H9 (cell line): ENCODE results near the gene CEACAM18. TPM values are rescaled to one million over a fixed set of nuclear protein-coding genes. Genes with fewer than 3 reads are reported as not detected.

Experiments used
- DNase-seq: peaks from one replicate; pipeline ENCODE4 v3.0.0-alpha.2; 2017
- H2AFZ ChIP-seq: one replicate; pipeline ENCODE4 v1.6.1; 2013; ENCODE audit warnings: mild to moderate bottlenecking, low read length, control low read depth, moderate library complexity
- H2AK5ac ChIP-seq: 2 replicates; pipeline ENCODE4 v1.6.1; 2013; ENCODE audit warnings: low read length, control low read depth, mixed read lengths; ENCODE audit not compliant: insufficient read length
- H2BK120ac ChIP-seq: one replicate; pipeline ENCODE4 v1.6.1; 2013; ENCODE audit warnings: low read depth, mild to moderate bottlenecking, low read length, control low read depth, inconsistent platforms; ENCODE audit not compliant: poor library complexity, severe bottlenecking
- H2BK12ac ChIP-seq: 2 replicates; pipeline ENCODE4 v1.6.1; 2013; ENCODE audit warnings: low read length, control low read depth, mixed read lengths, low read depth; ENCODE audit not compliant: insufficient read length
- H2BK15ac ChIP-seq: 2 replicates; pipeline ENCODE4 v1.6.1; 2013; ENCODE audit warnings: low read depth, low read length, control low read depth
- H2BK20ac ChIP-seq: one replicate; pipeline ENCODE4 v1.6.1; 2013; ENCODE audit warnings: low read depth, mild to moderate bottlenecking, low read length, control low read depth, inconsistent platforms; ENCODE audit not compliant: poor library complexity, severe bottlenecking
- H2BK5ac ChIP-seq: 2 replicates; pipeline ENCODE4 v1.6.1; 2013; ENCODE audit warnings: low read length, control low read depth, mixed read lengths; ENCODE audit not compliant: insufficient read length
- H3K14ac ChIP-seq: 2 replicates; pipeline ENCODE4 v1.6.1; 2013; ENCODE audit warnings: low read length, control low read depth; ENCODE audit not compliant: insufficient read depth
- H3K18ac ChIP-seq: 2 replicates; pipeline ENCODE4 v1.6.1; 2013; ENCODE audit warnings: low read depth, mild to moderate bottlenecking, mixed read lengths, low read length, control low read depth; ENCODE audit not compliant: insufficient read length
- H3K23ac ChIP-seq: 2 replicates; pipeline ENCODE4 v1.6.1; 2013; ENCODE audit warnings: low read length, control low read depth, mixed read lengths, low read depth; ENCODE audit not compliant: insufficient read length
- H3K23me2 ChIP-seq: 2 replicates; pipeline ENCODE4 v1.6.1; 2013; ENCODE audit warnings: low read depth, mild to moderate bottlenecking, mixed read lengths, low read length, control low read depth; ENCODE audit not compliant: insufficient read length, poor library complexity, severe bottlenecking
- H3K27ac ChIP-seq: 2 replicates; pipeline ENCODE4 v1.5.1; 2013; ENCODE audit warnings: low read length, control low read depth, mixed read lengths, low read depth; ENCODE audit not compliant: insufficient read length
- H3K27me3 ChIP-seq: 2 replicates; pipeline ENCODE4 v1.6.1; 2013; ENCODE audit warnings: low read length, control low read depth, inconsistent platforms; ENCODE audit not compliant: insufficient read depth
- H3K4ac ChIP-seq: 2 replicates; pipeline ENCODE4 v1.6.1; 2013; ENCODE audit warnings: low read depth, mild to moderate bottlenecking, control low read depth, inconsistent platforms, low read length, moderate library complexity
- H3K4me1 ChIP-seq: 2 replicates; pipeline ENCODE4 v1.6.1; 2013; ENCODE audit warnings: low read length, control low read depth, inconsistent platforms; ENCODE audit not compliant: insufficient read depth
- H3K4me2 ChIP-seq: 2 replicates; pipeline ENCODE4 v1.6.1; 2013; ENCODE audit warnings: low read length, control low read depth, mixed read lengths; ENCODE audit not compliant: insufficient read length, insufficient read depth
- H3K56ac ChIP-seq: 2 replicates; pipeline ENCODE4 v1.6.1; 2013; ENCODE audit warnings: low read depth, mild to moderate bottlenecking, mixed read lengths, low read length, control low read depth; ENCODE audit not compliant: insufficient read length
- H3K79me1 ChIP-seq: 2 replicates; pipeline ENCODE4 v1.6.1; 2013; ENCODE audit warnings: low read depth, mild to moderate bottlenecking, moderate library complexity, low read length, control low read depth, inconsistent platforms; ENCODE audit not compliant: insufficient read depth, poor library complexity, severe bottlenecking
- H3K79me2 ChIP-seq: 2 replicates; pipeline ENCODE4 v1.6.1; 2013; ENCODE audit warnings: low read length, control low read depth, inconsistent platforms; ENCODE audit not compliant: insufficient read depth
- H3K9ac ChIP-seq: 2 replicates; pipeline ENCODE4 v1.6.1; 2013; ENCODE audit warnings: low read length, control low read depth, mixed read lengths; ENCODE audit not compliant: insufficient read length; ENCODE audit errors: extremely low read depth
- H3K9me3 ChIP-seq: one replicate; pipeline ENCODE4 v1.6.1; 2013; ENCODE audit warnings: low read depth, low read length, inconsistent platforms; ENCODE audit not compliant: control insufficient read depth
- H3T11ph ChIP-seq: one replicate; pipeline ENCODE4 v1.6.1; 2013; ENCODE audit warnings: mild to moderate bottlenecking, low read length, control low read depth, inconsistent platforms
- H4K20me1 ChIP-seq: one replicate; pipeline ENCODE4 v1.6.1; 2013; ENCODE audit not compliant: control insufficient read depth, insufficient read length, insufficient read depth
- H4K5ac ChIP-seq: 2 replicates; pipeline ENCODE4 v1.6.1; 2013; ENCODE audit warnings: low read depth, mild to moderate bottlenecking, mixed read lengths, low read length, control low read depth; ENCODE audit not compliant: insufficient read length
- H4K8ac ChIP-seq: replicated peaks from 2 replicates; pipeline ENCODE4 v1.6.1; 2013; ENCODE audit warnings: low read length, control low read depth, mixed read lengths, low read depth; ENCODE audit not compliant: insufficient read length
- H4K91ac ChIP-seq: 2 replicates; pipeline ENCODE4 v1.6.1; 2013; ENCODE audit warnings: low read depth, mild to moderate bottlenecking, moderate library complexity, mixed read lengths, low read length, control low read depth; ENCODE audit not compliant: insufficient read length
- H3K27ac Mint-ChIP-seq, 3 experiments: 2 replicates in 2 of 3; 3 replicates in 1 of 3; pipeline ENCODE4 v1.8.0; 2020 to 2021; ENCODE audit warnings: mixed read lengths in 3 of 3, mild to moderate bottlenecking in 1 of 3, moderate library complexity in 1 of 3
- H3K27me3 Mint-ChIP-seq: 2 replicates; pipeline ENCODE4 v1.8.0; 2021; ENCODE audit warnings: low read depth, mild to moderate bottlenecking, moderate library complexity, mixed read lengths
- H3K36me3 Mint-ChIP-seq, 3 experiments: 2 replicates in 2 of 3; 3 replicates in 1 of 3; pipeline ENCODE4 v1.8.0; 2020 to 2021; ENCODE audit warnings: low read depth in 3 of 3, mixed read lengths in 3 of 3; ENCODE audit not compliant: insufficient read depth in 1 of 3
- H3K4me1 Mint-ChIP-seq, 2 experiments: 2 replicates each; pipeline ENCODE4 v1.8.0; 2020; ENCODE audit warnings: mixed read lengths in 2 of 2
- H3K4me3 Mint-ChIP-seq, 2 experiments: 2 replicates in 1 of 2; 3 replicates in 1 of 2; pipeline ENCODE4 v1.8.0; 2020 to 2021; ENCODE audit warnings: mild to moderate bottlenecking in 2 of 2, mixed read lengths in 2 of 2, moderate library complexity in 1 of 2
- H3K9me3 Mint-ChIP-seq, 2 experiments: 2 replicates in 1 of 2; 3 replicates in 1 of 2; pipeline ENCODE4 v1.8.0; 2020; ENCODE audit warnings: mild to moderate bottlenecking in 2 of 2, mixed read lengths in 2 of 2, moderate library complexity in 1 of 2
- WGBS: extraction: QIAGEN DNeasy Blood & Tissue Kit; methylation state at CpG from one replicate; pipeline ENCODE4 v1.1.7; 2013; ENCODE audit warnings: missing lambda C conversion rate, low lambda C conversion rate, mixed read lengths; ENCODE audit not compliant: insufficient read length; ENCODE audit errors: extremely low coverage; 5-methylcytosine and 5-hydroxymethylcytosine counted together
- total RNA-seq: library from RNA; stranded (reverse); gene quantifications from 2 replicates; pipeline ENCODE4 v1.2.1, GENCODE V29; 2021
- TF ChIP-seq, protein P1 (sequence below): fragments of 200-600 bp; sonication (generic); conservative IDR thresholded peaks from 3 replicates; pipeline ENCODE4 v1.8.0; 2021; ENCODE audit warnings: antibody characterized with exemption, mild to moderate bottlenecking

The CEACAM18 gene
- total RNA-seq, 1 experiment from 2014 or later, result not detected

DNA sequence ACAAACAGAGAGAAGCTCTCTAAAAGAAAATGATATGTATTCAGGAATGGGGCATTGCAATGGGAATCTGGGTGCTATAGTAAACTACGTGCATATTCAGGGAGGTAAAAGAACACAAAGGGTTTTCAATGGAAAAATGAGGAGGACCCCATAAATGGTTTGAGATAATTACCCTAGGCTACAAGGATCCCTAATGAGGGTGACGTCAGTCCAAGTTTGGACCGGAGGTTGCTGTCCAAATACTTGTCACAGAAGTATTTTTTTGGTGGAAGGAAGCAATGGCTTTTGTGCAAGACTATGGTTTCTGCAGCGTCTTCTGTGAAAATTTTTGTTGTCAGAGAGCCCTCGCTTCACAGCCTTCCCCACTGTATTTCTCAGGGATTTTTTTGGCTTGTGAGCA is 995 bp upstream of the CEACAM18 start:
- H4K5ac ChIP-seq, result no peak overlapping the region
- DNase-seq, result no peak
- no peaks in the 10 kb centered on the region for H3K4me1 Mint-ChIP-seq
- no peak overlapping the region for H3K27ac ChIP-seq
- no peak overlapping the region for H3K4ac ChIP-seq
- H2AK5ac ChIP-seq, result no peak overlapping the region
- H3K9me3 Mint-ChIP-seq, result peaks cover 14 to 90% of the 10 kb centered on the region in 2 experiments
- no peaks in the 10 kb centered on the region for H3K9me3 ChIP-seq
- no peaks in the 10 kb centered on the region for H3K79me1 ChIP-seq
- H3K4me1 ChIP-seq, result no peaks in the 10 kb centered on the region
- no peak overlapping the region for H2BK20ac ChIP-seq
- no peak overlapping the region for H3K27ac Mint-ChIP-seq
- H3K23me2 ChIP-seq, result no peaks in the 10 kb centered on the region
- H2AFZ ChIP-seq, result no peak overlapping the region
- H3K4me2 ChIP-seq, result no peak overlapping the region
- no peak overlapping the region for H4K91ac ChIP-seq
- H2BK12ac ChIP-seq, result no peak overlapping the region
- H3T11ph ChIP-seq, result no peak overlapping the region
- peaks cover 40% of the 10 kb centered on the region for H3K27me3 Mint-ChIP-seq
- WGBS, result no CpG with 5 or more reads among the region's 5 CpGs
- H3K36me3 Mint-ChIP-seq, result peaks cover 0 to 4% (median 0%) of the 10 kb centered on the region in 3 experiments; a peak in 2 of 7 replicates
- no peak overlapping the region for H2BK15ac ChIP-seq
- no peak overlapping the region for H3K4me3 Mint-ChIP-seq
- no peak overlapping the region for H3K56ac ChIP-seq
- TF ChIP-seq, protein P1, sequence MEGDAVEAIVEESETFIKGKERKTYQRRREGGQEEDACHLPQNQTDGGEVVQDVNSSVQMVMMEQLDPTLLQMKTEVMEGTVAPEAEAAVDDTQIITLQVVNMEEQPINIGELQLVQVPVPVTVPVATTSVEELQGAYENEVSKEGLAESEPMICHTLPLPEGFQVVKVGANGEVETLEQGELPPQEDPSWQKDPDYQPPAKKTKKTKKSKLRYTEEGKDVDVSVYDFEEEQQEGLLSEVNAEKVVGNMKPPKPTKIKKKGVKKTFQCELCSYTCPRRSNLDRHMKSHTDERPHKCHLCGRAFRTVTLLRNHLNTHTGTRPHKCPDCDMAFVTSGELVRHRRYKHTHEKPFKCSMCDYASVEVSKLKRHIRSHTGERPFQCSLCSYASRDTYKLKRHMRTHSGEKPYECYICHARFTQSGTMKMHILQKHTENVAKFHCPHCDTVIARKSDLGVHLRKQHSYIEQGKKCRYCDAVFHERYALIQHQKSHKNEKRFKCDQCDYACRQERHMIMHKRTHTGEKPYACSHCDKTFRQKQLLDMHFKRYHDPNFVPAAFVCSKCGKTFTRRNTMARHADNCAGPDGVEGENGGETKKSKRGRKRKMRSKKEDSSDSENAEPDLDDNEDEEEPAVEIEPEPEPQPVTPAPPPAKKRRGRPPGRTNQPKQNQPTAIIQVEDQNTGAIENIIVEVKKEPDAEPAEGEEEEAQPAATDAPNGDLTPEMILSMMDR, result no peak
- H3K23ac ChIP-seq, result no peak overlapping the region
- H4K8ac ChIP-seq, result no peak overlapping the region
- no peaks in the 10 kb centered on the region for H4K20me1 ChIP-seq
- H3K18ac ChIP-seq, result no peak overlapping the region
- H3K79me2 ChIP-seq, result no peaks in the 10 kb centered on the region
- no peak overlapping the region for H2BK5ac ChIP-seq
- no peaks in the 10 kb centered on the region for H3K27me3 ChIP-seq
- no peak overlapping the region for H2BK120ac ChIP-seq
- no peak overlapping the region for H3K9ac ChIP-seq
- no peak overlapping the region for H3K14ac ChIP-seq
